Measurements from ENCODE around the gene ZNF214. TPM values are rescaled to one million over a fixed set of nuclear protein-coding genes. Genes with fewer than 3 reads are reported as not detected.

ZNF214 gene
- total RNA-seq, 1 donor from 2014 or later: 0.96 TPM

DNA sequence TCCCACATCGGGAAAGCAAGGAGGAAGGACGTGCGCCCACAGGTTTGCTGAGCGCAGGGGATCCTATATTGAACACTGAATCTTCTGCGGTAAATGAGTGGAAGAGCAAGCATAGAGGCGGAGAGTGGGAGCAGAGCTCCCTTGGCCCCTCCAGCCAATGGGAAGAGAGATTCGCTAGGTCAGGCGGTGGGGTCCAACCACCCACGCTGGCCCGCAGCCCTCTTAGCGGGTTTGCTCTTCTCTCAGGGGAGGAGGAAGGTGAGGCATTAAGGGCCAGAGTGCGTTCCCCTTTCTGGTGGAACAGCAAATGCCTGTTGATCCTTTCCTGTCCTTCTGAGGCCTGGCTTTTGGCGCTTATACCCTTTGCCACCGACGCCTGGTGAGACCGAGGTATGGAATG, 10.7 kb upstream of the ZNF214 start:
- H3K27ac ChIP-seq (replicated peaks): no peak overlapping the region
- H3K9me3 ChIP-seq (replicated peaks): no peaks in the 10 kb centered on the region
- no peak for TF ChIP-seq CTCF (IDR thresholded peaks at IDR 0.05; ENCODE audit: borderline replicate concordance)
- no peaks in the 10 kb centered on the region for H3K36me3 ChIP-seq
- no peak for DNase-seq
- intact Hi-C loops (cut with micrococcal nuclease): no loop called here
- H3K4me3 ChIP-seq: no peak overlapping the region
- H3K4me1 ChIP-seq: no peaks in the 10 kb centered on the region
- no peaks in the 10 kb centered on the region for H3K27me3 ChIP-seq (ENCODE audit: low read depth)

- no peak for DNase-seq
- Histone ChIP-seq H3K27me3 (ENCODE audit: low read depth) (no peaks in the 10 kb centered on the region), H3K4me3 (no peak overlapping the region), H3K9me3 (replicated peaks) (no peaks in the 10 kb centered on the region), H3K4me1 (no peaks in the 10 kb centered on the region), H3K27ac (replicated peaks) (no peak overlapping the region), H3K36me3 (no peaks in the 10 kb centered on the region)
- no peak for TF ChIP-seq CTCF (IDR thresholded peaks at IDR 0.05; ENCODE audit: borderline replicate concordance)
- intact Hi-C loops (cut with micrococcal nuclease): no loop called here
These were observed 8.0 kb upstream of the ZNF214 start for GRCh38 chr11:7028141-7028540.

DNA sequence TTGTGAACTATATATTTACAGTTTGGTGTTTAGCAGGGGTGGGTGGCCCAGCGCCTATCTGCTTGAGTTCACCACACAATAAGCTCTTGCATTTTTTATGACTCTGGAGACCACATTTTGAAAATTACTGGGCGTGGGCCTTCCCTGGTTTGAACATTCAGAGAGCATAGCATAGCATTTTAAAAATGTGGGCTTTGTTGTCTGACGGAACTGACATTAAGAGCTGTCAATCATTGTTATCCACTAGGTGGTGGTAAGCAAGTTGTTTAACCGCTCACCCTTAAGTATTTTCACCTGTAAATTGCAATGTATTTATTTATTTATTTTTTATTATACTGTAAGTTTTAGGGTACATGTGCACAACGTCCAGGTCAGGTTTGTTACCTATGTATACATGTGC, 1.2 kb upstream of the ZNF214 start:
- no peak for TF ChIP-seq CTCF (IDR thresholded peaks at IDR 0.05; ENCODE audit: borderline replicate concordance)
- Histone ChIP-seq H3K4me3 (no peak overlapping the region), H3K27ac (replicated peaks) (no peak overlapping the region), H3K4me1 (peaks cover 23% of the 10 kb centered on the region), H3K36me3 (no peaks in the 10 kb centered on the region), H3K9me3 (replicated peaks) (no peaks in the 10 kb centered on the region), H3K27me3 (ENCODE audit: low read depth) (no peaks in the 10 kb centered on the region)
- intact Hi-C loops (cut with micrococcal nuclease): no loop called here
- no peak for DNase-seq

- TF ChIP-seq CTCF (IDR thresholded peaks at IDR 0.05; ENCODE audit: borderline replicate concordance): no peak
- no peaks in the 10 kb centered on the region for H3K9me3 ChIP-seq (replicated peaks)
- H3K27me3 ChIP-seq (ENCODE audit: low read depth): no peaks in the 10 kb centered on the region
- H3K36me3 ChIP-seq: no peaks in the 10 kb centered on the region
- H3K27ac ChIP-seq (replicated peaks): peak overlapping the region; percentile 71
- peaks cover 23% of the 10 kb centered on the region for H3K4me1 ChIP-seq
- intact Hi-C loops (cut with micrococcal nuclease): no loop called here
- peak overlapping the region; percentile 72 for H3K4me3 ChIP-seq
- DNase-seq: peak; percentile 25
These were observed 505 bp downstream of the ZNF214 start for GRCh38 chr11:7019500-7020182.

DNA sequence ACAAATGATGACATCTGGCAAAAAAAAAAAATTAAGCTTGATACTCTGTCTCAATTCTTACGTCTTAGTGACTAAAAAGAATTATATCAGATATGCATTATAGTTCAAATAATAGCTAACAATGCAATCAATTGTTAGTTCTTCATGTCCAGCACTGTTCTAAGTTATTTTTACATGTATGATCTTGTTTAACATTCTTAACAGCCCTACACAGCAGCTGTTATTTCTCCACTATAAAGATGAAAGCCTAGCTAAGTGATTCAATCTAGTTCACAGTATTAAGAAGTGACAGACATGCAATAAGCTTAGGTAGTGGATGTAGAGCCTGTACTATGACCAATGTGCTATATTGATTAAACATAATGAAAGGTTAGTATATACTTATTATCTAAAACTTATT, 4.1 kb downstream of the ZNF214 start:
- DNase-seq: no peak
- Histone ChIP-seq H3K27me3 (ENCODE audit: low read depth) (no peaks in the 10 kb centered on the region), H3K36me3 (no peaks in the 10 kb centered on the region), H3K27ac (replicated peaks) (no peak overlapping the region), H3K4me1 (peaks cover 17% of the 10 kb centered on the region), H3K4me3 (no peak overlapping the region), H3K9me3 (replicated peaks) (no peaks in the 10 kb centered on the region)
- TF ChIP-seq CTCF (IDR thresholded peaks at IDR 0.05; ENCODE audit: borderline replicate concordance): no peak
- intact Hi-C loops (cut with micrococcal nuclease): no loop called here

All from left ventricle myocardium inferior (tissue), 1 donor.